ENCODE results near the gene AMN.

DNA sequence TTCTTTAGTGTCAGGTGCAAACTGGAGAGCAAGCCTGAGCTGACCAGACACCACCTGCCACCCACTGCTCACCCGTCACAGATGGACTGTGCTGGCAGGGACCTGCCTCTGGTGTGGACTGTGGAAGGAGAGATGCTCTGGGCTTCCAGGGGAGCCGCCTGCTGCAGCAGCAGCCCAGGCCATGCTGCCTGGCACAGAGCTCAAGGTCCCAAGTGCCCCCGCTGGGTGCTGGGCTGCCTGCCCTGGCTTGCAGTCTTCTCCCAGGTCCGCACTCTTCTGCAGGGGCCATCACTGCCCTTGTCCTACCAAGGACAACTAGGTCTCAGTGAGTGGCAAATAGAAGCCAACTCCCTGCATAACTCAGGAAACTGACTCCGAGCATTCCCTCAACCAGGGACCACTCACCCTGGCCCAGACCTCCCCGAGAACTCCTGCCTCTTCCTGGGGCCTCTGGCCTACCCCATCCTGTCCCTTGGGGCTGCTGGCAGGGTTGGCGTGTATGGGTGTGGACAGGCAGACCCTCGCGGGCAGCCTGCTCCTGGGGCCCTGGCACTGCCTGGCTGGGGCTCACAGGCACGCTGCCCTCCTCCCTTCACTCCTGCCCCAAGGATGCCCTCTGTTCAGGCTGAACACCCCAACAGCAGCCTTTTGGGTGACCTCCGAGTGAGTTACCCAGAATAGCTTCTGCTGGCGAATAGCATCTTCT is 9.3 kb downstream of the AMN start:
- no peak for TF ChIP-seq CTCF (conservative IDR thresholded peaks at IDR 0.05 in 1 of 2, IDR thresholded peaks at IDR 0.05 in 1 of 2; ENCODE audit: extremely low read depth in 1 of 2, insufficient read depth in 1 of 2, low read depth in 1 of 2, low read length in 2 of 2)
- TF ChIP-seq EZH2 (IDR thresholded peaks at IDR 0.05; ENCODE audit: borderline replicate concordance, low read length): no peak

Data from mammary epithelial cell (primary cell).